CD4-positive, alpha-beta T cell treated with Interferon alpha-2 for 1 hour (primary cell): ENCODE data around the gene HPCAL1.
A peak's percentile ranks its signal among the peaks of the same experiment; 100 is the strongest.

Source experiments
- DNase-seq, 2 donors: peaks; one replicate each; pipeline ENCODE4 v3.0.0-alpha.2; 2020 to 2022

Gene HPCAL1

DNA sequence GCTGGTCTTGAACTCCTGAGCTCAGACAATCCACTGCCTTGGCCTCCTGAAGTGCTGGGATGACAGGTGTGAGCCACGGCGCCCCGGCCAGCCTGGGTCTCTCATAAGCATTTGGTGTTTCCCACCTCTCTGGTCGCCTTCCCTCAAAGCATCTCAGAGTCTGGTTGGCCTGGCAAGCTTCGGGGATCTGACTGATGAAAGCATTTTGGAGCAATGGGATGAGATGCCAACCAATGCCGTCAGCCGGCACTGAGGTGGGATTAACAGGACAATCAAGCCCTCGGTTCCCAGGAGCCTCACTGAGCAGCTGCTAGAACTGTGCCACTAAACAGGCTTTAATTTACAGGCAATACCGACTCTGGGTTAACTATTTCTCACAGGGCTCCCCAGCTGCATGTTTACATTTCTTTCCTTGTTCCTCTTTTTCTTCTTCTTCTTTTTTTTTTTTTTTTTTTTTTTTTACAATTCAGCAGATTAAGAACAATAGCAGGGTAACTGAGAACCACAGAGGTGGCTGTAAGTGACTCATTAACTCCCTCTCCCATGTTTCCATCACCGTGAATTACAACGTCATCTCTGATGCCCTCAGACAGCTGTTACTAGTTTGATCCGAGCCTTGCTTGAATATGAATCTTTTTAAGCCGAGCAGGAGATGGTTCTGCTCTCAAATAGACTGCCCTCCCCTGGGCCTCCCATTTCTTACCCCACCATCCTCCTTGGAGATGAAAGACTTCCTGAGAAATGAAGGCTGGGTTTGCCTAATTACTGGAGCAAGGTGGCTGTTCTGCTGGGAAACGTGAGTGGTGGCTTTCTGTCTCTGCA, 107.5 kb downstream of the HPCAL1 start:
- DNase-seq, result peak in 1 of 2 donors; percentile 47

DNA sequence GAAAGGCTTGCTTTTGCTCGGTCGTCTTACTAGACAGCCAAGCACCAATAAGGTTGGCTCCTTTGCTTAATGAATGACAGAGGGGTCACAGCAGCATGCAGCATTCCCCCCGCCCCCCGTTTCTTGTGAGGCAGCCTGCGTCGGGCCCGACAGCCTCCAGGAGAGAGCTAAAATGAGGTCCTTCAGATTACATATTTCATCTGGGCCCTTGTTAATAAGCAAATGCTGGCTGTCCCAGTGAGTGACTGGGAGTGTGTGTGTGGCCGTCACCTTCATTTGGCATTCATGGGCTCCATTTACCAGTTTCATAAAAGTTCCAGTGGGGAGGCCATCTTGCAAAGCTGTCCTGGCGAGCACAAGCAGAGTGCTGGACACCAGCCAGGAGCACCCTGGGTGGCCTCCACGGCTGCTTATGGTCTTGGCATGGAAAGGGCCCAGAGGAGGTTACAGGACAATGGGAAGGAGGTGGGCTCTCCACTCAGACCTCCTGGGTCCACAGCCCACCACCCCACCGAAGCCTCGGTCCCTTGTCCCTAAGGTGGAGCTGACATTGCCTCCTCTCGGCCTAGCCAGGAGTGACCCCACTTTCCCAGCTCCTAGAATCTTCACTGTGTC, 108.2 kb downstream of the HPCAL1 start:
- no peak for DNase-seq

DNA sequence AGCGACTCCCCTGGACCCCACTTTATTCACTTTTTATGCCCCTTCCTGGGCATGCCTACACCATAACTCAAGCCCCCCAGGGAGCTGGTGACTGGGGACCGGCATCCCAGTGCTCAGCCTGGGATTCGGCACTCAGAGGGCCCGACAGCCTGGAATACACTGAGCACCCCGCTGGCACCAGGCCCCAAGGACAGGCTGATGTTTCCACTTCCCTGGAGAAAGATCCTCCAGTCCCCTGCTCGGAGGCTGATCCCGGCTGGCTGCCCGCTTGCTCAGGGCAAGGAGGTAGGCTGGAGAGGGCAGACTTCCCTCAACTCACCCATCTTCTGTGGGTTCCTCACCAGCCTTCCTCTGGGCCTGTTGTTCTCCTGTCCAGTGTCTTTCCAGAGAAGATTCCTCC, 108.9 kb downstream of the HPCAL1 start:
- no peak for DNase-seq

DNA sequence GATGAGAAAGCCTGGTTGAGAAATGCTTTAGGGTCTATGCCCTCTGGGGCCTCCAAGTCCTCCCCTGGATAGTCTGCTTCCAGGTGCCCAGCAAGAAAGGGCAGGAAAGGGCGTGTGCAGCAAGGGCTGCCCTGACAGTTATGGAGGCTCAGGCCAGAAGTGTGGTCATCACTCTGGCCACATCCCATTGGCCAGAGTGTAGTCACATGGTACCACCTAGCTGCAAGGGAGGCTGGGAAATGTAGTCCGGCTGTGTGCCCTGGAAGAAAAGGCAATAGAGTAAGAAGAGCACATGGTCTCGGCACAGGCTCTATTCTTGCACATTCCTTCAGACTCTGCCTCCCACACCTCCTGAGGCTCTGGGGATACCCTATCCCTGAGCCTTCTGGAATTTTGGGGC, 109.7 kb downstream of the HPCAL1 start:
- peak; percentile 28 to 34 for DNase-seq

DNA sequence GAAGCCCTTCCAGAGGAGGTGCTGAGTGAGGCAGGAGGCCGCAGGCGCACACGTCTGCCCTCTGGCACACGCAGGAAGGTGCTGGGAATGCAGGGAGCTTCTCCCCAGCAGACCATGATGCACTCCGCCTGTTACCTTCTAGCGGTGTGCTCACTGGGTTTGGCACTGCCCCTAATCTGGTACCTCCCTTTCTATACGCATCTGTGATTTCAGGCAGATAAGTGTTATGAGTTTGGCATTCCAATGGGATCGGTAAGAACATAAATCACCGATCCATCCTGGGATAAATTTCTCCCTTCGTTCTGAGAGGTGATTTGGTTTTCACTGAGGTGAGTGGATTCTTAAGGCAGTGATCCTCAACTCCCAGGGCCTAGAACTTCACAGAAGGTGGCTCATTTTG, 110.8 kb downstream of the HPCAL1 start:
- no peak for DNase-seq

DNA sequence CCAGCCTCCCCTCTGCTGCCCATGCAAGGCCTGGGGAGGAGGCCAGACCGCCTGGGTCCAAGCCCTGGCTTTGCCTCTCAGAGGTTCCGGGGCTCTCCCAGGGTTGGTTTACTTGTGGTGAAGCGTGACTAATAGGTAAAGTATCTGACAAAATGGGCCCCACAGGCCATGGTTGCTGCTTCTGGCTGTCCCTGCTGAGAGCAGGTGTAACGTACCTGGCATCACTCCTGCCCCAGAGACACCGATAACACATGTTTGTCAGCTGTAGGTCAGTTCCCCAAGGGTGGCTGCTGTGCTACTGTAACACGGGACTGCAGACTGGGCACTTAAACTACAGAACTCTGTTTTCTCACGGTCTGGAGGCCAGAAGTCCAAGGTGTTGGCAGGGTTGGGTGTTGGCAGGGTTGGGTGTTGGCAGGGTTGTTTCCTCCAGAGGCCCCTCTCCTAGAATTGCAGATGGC, 111.3 kb downstream of the HPCAL1 start:
- no peak for DNase-seq

DNA sequence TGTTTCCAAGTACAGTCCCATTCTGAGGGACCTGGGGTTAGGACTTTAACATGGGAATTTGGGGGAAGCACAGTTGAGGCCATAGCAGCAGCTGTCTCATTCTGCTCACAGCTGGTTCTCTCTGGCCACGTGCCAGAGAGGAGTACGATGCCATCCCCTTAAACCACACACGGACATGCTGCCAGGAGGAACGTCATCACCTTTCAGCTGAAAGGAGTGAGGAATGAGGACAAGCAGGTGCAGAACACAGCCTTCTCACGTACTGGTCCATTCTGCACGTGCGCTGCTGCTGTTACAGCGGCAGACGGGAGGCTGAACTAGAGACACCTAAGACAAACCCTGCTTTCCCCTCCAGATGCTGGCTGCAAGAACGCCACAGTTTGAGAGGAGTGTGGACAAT, 111.9 kb downstream of the HPCAL1 start:
- DNase-seq, result no peak

DNA sequence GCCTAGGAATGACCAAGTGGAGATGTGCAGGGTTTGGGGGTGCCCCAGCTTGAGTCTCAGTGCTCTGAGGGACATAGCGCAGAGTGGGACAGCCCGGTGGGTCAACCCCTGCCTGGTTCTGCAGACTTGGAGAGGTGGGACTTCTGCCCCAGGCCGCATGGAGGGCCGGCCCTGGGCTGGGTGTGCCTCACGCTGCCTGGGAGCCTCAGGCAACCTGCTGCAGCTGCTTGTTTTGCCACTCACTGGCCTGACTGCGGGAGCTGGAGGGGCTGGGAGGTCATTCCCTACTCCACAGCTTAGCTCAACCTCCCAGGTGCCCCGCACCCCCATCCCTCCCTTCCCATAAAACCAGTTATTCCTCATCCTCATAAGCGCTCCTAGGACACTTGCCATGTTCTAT, 112.3 kb downstream of the HPCAL1 start:
- DNase-seq, result no peak

DNA sequence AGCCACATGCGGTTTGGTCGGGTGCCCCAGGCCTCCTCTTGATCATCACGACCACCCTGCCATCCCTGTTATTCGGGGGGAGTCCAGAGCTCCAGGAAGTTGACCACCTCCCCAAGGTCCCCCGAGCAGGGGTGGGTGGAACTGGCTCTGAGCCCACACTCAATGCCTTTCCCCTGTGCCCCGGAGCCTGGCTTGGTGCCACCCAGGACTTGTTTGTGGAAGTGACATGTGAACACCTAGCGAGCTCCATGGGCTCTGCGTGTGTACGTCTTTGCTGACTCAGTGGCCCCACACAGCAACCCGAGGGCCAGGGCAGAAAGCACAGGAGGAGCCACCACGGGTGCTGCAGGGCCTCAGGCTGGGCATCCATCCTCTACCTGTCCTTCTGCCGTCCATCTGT, 112.9 kb downstream of the HPCAL1 start:
- no peak for DNase-seq

DNA sequence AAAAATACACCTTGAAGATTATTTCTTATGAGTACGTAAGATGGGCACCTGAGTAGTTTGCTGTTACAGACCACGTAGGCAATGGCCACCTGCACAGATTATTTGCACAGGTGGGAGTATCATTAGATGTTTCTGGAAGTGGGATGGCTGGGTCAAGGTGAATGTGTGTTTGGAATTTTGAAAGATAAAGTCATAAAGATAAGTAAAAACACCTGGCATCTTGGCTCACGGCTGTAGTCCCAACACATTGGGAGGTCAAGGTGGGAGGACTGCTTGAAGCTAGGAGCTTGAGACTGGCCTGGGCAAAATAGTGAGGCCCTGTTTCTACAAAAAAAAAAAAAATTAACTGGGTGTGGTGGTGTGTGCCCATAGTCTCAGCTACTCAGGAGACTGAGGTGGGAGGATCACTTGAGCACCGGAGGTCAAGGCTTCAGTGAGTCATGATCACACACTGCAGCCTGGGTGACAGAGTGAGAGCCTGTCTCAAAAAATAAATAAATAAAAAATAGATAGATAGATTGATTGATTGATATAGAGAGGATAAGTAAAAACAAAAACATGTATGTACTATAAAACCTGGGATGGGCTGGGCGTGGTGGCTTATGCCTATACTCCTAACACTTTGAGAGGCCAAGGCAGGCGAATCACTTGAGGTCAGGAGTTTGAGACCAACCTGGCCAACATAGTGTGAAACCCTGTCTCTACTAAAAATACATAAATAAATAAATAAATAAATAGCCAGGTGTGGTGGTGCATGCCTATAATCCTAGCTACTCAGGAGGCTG, 115.0 kb downstream of the HPCAL1 start:
- DNase-seq, result no peak

DNA sequence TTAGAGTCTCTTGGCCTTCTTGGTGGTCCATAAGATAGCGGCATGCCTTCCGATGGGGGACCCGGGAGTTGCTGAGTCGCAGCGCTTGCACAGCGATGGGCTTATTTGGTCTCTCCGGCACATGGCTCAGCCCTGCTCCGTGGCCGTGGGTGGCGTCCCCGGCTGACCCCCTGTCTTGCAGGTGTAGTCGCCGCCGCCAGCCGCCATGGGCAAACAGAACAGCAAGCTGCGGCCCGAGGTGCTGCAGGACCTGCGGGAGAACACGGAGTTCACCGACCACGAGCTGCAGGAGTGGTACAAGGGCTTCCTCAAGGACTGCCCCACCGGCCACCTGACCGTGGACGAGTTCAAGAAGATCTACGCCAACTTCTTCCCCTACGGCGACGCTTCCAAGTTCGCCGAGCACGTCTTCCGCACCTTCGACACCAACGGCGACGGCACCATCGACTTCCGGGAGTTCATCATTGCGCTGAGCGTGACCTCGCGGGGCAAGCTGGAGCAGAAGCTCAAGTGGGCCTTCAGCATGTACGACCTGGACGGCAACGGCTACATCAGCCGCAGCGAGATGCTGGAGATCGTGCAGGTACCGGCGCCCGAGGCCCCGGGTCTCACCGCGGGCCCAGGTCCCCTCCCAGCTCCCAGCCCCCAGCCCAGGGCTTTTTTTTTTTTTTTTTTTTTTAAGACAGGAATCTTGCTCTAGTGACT, 117.0 kb downstream of the HPCAL1 start:
- DNase-seq, result no peak

DNA sequence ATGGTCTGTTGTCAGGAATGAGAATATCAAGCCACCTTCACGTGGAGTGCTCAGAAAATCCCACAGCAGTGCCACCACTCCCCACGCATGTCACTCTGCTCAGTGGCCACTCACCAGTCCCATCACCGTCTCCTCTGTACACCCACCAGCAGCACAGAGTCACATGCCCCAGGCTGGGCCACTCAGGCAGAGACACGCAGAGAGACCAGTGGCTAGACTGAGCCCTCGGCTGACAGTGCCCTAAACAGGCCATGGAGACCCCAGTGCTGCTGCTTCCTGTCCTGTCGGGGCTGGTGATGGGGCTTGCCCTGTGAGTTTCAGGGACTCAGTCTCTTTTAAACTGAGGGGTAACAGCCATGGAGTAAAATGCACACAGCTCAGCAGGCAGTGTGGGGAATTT, 119.5 kb downstream of the HPCAL1 start:
- no peak for DNase-seq

DNA sequence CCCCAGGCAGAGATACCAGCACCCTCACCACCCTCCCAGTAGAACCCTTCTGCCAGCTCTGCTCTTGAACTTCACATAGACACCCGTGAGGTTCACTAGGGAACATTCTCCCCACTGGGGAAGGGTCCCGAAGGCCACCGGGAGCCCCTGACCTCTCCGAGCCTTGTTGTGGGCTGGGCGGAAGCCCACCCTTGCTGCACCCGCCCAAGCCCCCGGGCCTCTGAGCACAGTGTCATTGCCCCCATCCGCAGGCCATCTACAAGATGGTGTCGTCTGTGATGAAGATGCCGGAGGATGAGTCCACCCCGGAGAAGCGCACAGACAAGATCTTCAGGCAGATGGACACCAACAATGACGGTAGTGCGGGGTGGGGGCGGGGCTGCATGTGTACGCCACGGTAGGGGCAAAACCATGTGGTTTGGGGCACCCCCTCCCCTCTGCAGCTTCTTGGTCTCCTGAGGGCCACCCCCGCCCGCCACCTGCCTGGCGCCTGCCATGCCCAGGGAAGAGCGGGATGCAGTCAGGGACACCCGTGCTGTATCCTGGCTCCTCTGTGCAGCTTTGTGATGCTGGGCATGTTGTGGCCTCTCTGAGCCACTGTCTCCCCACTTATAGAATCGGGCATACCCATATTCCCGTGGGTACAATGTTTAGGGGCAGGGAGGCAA, 120.2 kb downstream of the HPCAL1 start:
- DNase-seq, result no peak

DNA sequence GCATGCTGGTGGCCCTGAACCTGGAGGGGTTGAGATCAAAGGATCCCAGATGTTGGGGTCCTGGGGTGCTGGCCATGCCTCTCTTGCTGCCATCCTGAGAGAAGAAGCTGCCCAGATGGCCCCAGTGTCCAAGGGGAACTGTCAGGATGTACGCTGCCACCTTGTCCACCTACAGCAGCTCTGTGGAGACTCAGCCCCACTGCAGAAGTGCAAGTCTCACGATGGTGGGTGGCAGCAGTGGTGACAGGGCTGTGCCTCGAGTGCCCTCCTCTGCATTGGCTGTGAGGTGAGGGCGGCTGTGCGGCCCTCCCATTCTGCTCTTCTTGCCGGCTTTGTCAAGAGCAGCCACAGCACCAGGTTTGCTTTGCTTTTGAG, 120.7 kb downstream of the HPCAL1 start:
- DNase-seq, result no peak

DNA sequence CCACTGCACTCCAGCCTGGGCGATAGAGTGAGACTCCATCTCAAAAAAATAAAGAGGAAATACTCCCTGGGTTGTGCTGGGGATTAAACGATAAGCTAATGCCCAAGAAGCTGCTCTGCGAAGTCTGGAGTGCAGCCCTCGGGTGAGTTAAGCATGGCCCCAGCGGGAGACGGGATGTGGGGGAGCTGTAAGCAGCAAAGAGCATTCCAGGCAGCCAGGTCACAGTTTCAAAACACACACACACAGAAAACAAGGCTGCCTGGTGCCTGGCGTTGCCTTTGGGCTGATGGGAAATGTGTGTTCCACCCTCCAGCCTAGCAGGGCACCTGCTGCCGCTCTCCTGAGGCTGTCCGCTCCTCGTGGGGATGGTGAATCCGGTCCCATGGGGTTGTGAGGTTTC, 121.3 kb downstream of the HPCAL1 start:
- DNase-seq, result no peak

DNA sequence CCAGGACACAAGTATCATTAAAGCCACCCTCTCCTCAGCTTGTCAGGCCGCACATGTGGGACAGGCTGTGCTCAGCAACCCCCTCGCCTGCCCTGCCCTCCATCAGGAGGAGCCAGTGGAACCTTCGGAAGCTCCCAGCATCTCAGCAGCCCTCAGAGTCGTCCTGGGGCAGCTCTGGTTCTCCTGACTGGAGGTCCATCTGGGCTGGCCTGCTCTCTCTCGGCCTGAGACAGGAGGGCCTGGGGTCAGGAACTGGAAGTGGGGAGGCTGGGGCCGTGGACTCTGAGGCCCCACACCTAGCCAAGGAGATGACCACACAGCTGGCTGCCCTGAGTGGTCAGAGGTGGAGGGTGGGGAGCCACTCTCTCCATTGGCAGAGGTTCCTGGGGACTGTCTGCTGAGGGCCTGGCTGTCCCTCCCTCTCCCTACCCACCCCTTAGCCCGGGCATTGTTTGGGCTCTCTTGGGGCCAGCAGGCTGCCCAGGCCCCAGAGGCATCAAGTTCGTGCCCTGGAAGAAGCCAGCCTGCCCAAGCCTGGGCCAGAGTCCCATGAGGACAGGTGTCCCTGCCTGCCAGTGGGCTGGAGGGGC, 122.3 kb downstream of the HPCAL1 start:
- no peak for DNase-seq

DNA sequence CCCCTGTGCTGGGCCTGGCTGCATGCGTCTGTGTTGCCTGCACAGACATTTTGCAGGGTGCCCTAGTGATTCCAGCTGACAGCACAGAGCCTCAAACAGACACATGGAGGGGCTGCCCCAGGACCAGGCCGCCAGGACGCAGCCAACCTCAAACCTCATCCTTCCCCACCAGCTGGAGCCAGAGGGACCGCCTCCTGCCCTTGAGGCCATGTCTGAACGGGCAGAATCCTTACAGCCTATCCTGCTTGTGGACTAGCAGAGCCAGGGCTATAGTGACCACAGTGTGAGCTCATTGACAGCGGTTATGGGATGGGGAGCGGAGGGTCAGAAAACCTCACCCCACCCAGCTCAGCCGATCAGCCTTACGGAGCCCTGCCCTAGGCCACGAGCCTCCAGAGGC, 123.0 kb downstream of the HPCAL1 start:
- no peak for DNase-seq

DNA sequence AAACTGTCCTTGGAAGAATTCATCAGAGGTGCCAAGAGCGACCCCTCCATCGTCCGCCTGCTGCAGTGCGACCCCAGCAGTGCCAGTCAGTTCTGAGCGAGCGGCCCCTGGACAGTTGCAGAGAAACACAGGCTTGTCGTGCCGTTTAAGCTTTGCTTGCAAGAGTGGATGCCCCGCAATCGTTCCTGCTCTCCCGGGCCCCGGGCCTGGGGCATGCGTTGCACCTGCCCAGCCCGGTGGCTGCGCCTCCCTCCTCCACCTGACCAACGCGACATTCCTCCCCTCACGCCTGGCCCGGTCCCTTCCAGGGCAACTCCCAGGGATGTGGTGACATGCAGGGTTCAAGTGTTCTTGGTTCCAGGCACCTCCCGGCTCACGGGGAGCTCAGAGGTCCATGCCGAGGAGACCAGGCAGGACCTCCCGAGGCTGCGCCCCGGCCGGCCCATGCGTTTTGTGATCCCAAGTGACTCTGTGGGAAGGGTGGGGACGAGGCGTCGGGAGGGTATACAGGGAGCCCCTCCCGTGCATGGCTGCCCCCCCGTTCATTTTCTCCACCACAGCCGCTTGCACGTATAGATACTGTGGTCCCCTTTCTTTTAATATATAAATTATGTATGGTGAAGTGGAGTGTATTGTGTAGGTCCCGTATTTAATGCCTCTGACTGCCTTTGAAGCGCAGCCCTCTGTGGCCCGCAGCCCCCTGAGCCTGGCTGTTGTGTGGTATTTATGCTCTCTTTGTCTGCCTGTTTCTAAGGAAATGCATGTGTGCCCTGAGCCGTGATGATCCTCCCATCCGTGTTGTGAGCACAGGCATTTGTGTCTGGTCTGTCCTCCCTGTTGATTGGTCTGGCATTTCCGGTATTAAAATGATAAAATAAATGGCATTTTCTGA, 124.3 kb downstream of the HPCAL1 start:
- no peak for DNase-seq

DNA sequence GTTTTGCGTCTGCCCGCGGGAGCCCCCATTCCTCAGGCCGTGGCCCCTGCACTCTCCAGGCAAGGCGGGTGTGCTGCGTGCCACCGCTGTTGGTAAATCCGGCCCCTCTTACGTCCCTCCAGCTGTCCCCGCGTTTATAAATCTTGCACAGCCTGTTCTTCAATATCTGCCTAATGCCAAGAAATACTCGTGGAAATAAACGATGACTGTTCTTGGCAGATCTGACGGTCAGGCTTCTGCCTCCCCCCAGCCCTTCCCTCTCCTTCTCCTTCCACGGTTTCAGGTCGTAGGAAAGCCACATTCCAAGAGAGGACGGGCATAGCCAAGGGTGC, 124.9 kb downstream of the HPCAL1 start:
- DNase-seq, result no peak

DNA sequence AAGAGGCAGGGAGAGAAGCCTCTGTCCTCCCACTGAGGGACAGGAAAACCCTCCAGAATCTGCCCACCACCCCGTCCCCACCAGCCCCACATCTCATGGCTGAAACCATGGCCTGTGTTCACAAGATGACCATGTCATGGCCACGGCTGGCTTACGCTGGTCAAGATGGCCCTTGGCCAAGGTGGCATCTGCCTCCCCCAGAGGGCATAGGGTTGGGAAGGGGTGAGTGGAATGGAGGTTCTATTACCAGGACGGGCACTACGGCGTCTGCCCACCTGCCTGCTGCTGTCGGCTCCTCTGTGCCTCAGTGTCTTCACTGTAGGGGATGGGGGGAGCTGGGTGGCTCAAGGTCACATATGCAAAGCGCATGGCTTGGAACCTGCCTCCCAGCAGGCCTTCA, 125.7 kb downstream of the HPCAL1 start:
- DNase-seq, result no peak

DNA sequence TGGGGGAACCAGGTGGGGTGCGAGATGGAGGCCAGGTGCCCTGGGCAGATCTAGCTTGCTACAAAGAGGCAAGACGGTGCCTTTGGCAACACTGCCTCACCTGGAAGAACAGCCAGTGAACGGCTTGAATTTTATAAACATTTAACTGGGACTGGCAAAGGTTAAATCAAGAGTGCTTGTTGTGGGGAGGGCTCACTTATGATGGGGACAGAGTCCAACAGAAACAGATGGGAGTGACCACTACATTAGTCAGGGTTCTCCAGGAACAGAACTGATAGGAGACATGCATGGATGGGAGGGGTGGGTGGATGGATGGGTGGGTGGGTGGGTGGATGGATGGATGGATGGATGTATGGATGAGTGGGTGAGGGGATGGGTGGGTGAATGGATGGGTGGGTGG, 126.2 kb downstream of the HPCAL1 start:
- no peak for DNase-seq
